ENCODE results near the gene RER1. TPM values are rescaled to one million over a fixed set of nuclear protein-coding genes. Genes with fewer than 3 reads are reported as not detected.

Gene RER1
- total RNA-seq, 1 experiment from 2014 or later = 155 TPM

GRCh38 chr1:2399890-2400575 is 8.4 kb downstream of the RER1 start (continued):
- TF ChIP-seq TCF7L2 (IDR thresholded peaks at IDR 0.05; ENCODE audit: borderline replicate concordance, extremely low read depth, insufficient read depth, insufficient read length) (no peak), CBX3 (IDR thresholded peaks at IDR 0.05; ENCODE audit: low read depth) (no peak), REST (IDR thresholded peaks at IDR 0.05; ENCODE audit: low read depth) (no peak)

GRCh38 chr1:2400576-2400909 is 8.9 kb downstream of the RER1 start:
- Histone ChIP-seq H3K4me1 (ENCODE audit: control insufficient read depth in 1 of 2, insufficient read depth in 2 of 2, low read length in 2 of 2) (no peaks in the 10 kb centered on the region), H3K4me2 (ENCODE audit: low read length) (no peak overlapping the region), H4K20me1 (ENCODE audit: insufficient read depth) (no peaks in the 10 kb centered on the region), H3K9ac (ENCODE audit: low read length) (no peak overlapping the region), H3K27ac (ENCODE audit: low read depth, low read length) (no peak overlapping the region), H3K4me3 (replicated peaks in 1 of 2; ENCODE audit: low read depth in 1 of 2, low read length in 2 of 2) (no peak overlapping the region), H3K79me2 (ENCODE audit: insufficient read depth, low read length) (peaks cover 45% of the 10 kb centered on the region; the same call in 1 of the 2 replicates), H3K36me3 (ENCODE audit: control insufficient read depth in 1 of 2, insufficient read depth in 2 of 2, low read length in 2 of 2) (peaks cover 35 to 41% of the 10 kb centered on the region in 2 experiments), H3K9me3 (ENCODE audit: control insufficient read depth in 1 of 2, insufficient read depth in 1 of 2, low read depth in 1 of 2, low read length in 2 of 2) (no peaks in the 10 kb centered on the region), H2AFZ (ENCODE audit: low read depth, low read length, poor library complexity, severe bottlenecking) (no peak overlapping the region), H3K9me2 (ENCODE audit: insufficient read depth) (no peaks in the 10 kb centered on the region), H3K27me3 (ENCODE audit: insufficient read depth, low read length) (no peaks in the 10 kb centered on the region)
- intact Hi-C loops (cut with micrococcal nuclease) = no loop called here
- ChIA-PET POLR2A (no interaction called here), RAD21 (ENCODE audit: low non-redundant PET in 1 of 2, low total read pairs in 2 of 2, uncharacterized antibody in 2 of 2, unreplicated experiment in 2 of 2) (no interaction called here), CTCF (no interaction called here)
- BruUV-seq (replicated peaks) = no TSS peak
- DNase-seq (ENCODE audit: low read depth, low spot score) (no peak), ATAC-seq (no peak)
- no peak for TF ChIP-seq ELF1 (IDR thresholded peaks at IDR 0.05; ENCODE audit: borderline replicate concordance, low read depth)
- no peak for TF ChIP-seq ZFX (IDR thresholded peaks at IDR 0.05)
- TF ChIP-seq EGR1 (IDR thresholded peaks at IDR 0.05; ENCODE audit: low read depth) = no peak
- no peak for TF ChIP-seq ZNF274 (IDR thresholded peaks at IDR 0.05; ENCODE audit: low read depth, low read length)
- TF ChIP-seq CTCF (IDR thresholded peaks at IDR 0.05 in 2 of 3, conservative IDR thresholded peaks at IDR 0.05 in 1 of 3; ENCODE audit: borderline replicate concordance in 1 of 3, insufficient read depth in 1 of 3, low read depth in 2 of 3, low read length in 2 of 3) = no peak
- TF ChIP-seq SIN3A (IDR thresholded peaks at IDR 0.05; ENCODE audit: low read depth) = no peak
- no peak for TF ChIP-seq ZBTB33 (IDR thresholded peaks at IDR 0.05; ENCODE audit: extremely low read depth, insufficient replicate concordance, low read length)
- TF ChIP-seq REST (IDR thresholded peaks at IDR 0.05; ENCODE audit: low read depth) = no peak
- TF ChIP-seq SP1 (IDR thresholded peaks at IDR 0.05; ENCODE audit: low read depth) = no peak
- TF ChIP-seq CEBPB (IDR thresholded peaks at IDR 0.05; ENCODE audit: low read depth) = no peak
